H9 (cell line): ENCODE data around the gene SMIM34. TPM values are rescaled to one million over a fixed set of nuclear protein-coding genes. Genes with fewer than 3 reads are reported as not detected.
"Not testable (repeated sequence)": the region's sequence is repeated elsewhere in the genome, so short reads cannot be mapped to it uniquely, and the experiment has no call there.

Source experiments
- DNase-seq: peaks from one replicate; pipeline ENCODE4 v3.0.0-alpha.2; 2017
- H2AFZ ChIP-seq: one replicate; pipeline ENCODE4 v1.6.1; 2013; ENCODE audit warnings: mild to moderate bottlenecking, low read length, control low read depth, moderate library complexity
- H2AK5ac ChIP-seq: 2 replicates; pipeline ENCODE4 v1.6.1; 2013; ENCODE audit warnings: low read length, control low read depth, mixed read lengths; ENCODE audit not compliant: insufficient read length
- H2BK120ac ChIP-seq: one replicate; pipeline ENCODE4 v1.6.1; 2013; ENCODE audit warnings: low read depth, mild to moderate bottlenecking, low read length, control low read depth, inconsistent platforms; ENCODE audit not compliant: poor library complexity, severe bottlenecking
- H2BK12ac ChIP-seq: 2 replicates; pipeline ENCODE4 v1.6.1; 2013; ENCODE audit warnings: low read length, control low read depth, mixed read lengths, low read depth; ENCODE audit not compliant: insufficient read length
- H2BK15ac ChIP-seq: 2 replicates; pipeline ENCODE4 v1.6.1; 2013; ENCODE audit warnings: low read depth, low read length, control low read depth
- H2BK20ac ChIP-seq: one replicate; pipeline ENCODE4 v1.6.1; 2013; ENCODE audit warnings: low read depth, mild to moderate bottlenecking, low read length, control low read depth, inconsistent platforms; ENCODE audit not compliant: poor library complexity, severe bottlenecking
- H2BK5ac ChIP-seq: 2 replicates; pipeline ENCODE4 v1.6.1; 2013; ENCODE audit warnings: low read length, control low read depth, mixed read lengths; ENCODE audit not compliant: insufficient read length
- H3K14ac ChIP-seq: 2 replicates; pipeline ENCODE4 v1.6.1; 2013; ENCODE audit warnings: low read length, control low read depth; ENCODE audit not compliant: insufficient read depth
- H3K18ac ChIP-seq: 2 replicates; pipeline ENCODE4 v1.6.1; 2013; ENCODE audit warnings: low read depth, mild to moderate bottlenecking, mixed read lengths, low read length, control low read depth; ENCODE audit not compliant: insufficient read length
- H3K23ac ChIP-seq: 2 replicates; pipeline ENCODE4 v1.6.1; 2013; ENCODE audit warnings: low read length, control low read depth, mixed read lengths, low read depth; ENCODE audit not compliant: insufficient read length
- H3K23me2 ChIP-seq: 2 replicates; pipeline ENCODE4 v1.6.1; 2013; ENCODE audit warnings: low read depth, mild to moderate bottlenecking, mixed read lengths, low read length, control low read depth; ENCODE audit not compliant: insufficient read length, poor library complexity, severe bottlenecking
- H3K27ac ChIP-seq: 2 replicates; pipeline ENCODE4 v1.5.1; 2013; ENCODE audit warnings: low read length, control low read depth, mixed read lengths, low read depth; ENCODE audit not compliant: insufficient read length
- H3K27me3 ChIP-seq: 2 replicates; pipeline ENCODE4 v1.6.1; 2013; ENCODE audit warnings: low read length, control low read depth, inconsistent platforms; ENCODE audit not compliant: insufficient read depth
- H3K4ac ChIP-seq: 2 replicates; pipeline ENCODE4 v1.6.1; 2013; ENCODE audit warnings: low read depth, mild to moderate bottlenecking, control low read depth, inconsistent platforms, low read length, moderate library complexity
- H3K4me1 ChIP-seq: 2 replicates; pipeline ENCODE4 v1.6.1; 2013; ENCODE audit warnings: low read length, control low read depth, inconsistent platforms; ENCODE audit not compliant: insufficient read depth
- H3K4me2 ChIP-seq: 2 replicates; pipeline ENCODE4 v1.6.1; 2013; ENCODE audit warnings: low read length, control low read depth, mixed read lengths; ENCODE audit not compliant: insufficient read length, insufficient read depth
- H3K56ac ChIP-seq: 2 replicates; pipeline ENCODE4 v1.6.1; 2013; ENCODE audit warnings: low read depth, mild to moderate bottlenecking, mixed read lengths, low read length, control low read depth; ENCODE audit not compliant: insufficient read length
- H3K79me1 ChIP-seq: 2 replicates; pipeline ENCODE4 v1.6.1; 2013; ENCODE audit warnings: low read depth, mild to moderate bottlenecking, moderate library complexity, low read length, control low read depth, inconsistent platforms; ENCODE audit not compliant: insufficient read depth, poor library complexity, severe bottlenecking
- H3K79me2 ChIP-seq: 2 replicates; pipeline ENCODE4 v1.6.1; 2013; ENCODE audit warnings: low read length, control low read depth, inconsistent platforms; ENCODE audit not compliant: insufficient read depth
- H3K9ac ChIP-seq: 2 replicates; pipeline ENCODE4 v1.6.1; 2013; ENCODE audit warnings: low read length, control low read depth, mixed read lengths; ENCODE audit not compliant: insufficient read length; ENCODE audit errors: extremely low read depth
- H3K9me3 ChIP-seq: one replicate; pipeline ENCODE4 v1.6.1; 2013; ENCODE audit warnings: low read depth, low read length, inconsistent platforms; ENCODE audit not compliant: control insufficient read depth
- H3T11ph ChIP-seq: one replicate; pipeline ENCODE4 v1.6.1; 2013; ENCODE audit warnings: mild to moderate bottlenecking, low read length, control low read depth, inconsistent platforms
- H4K20me1 ChIP-seq: one replicate; pipeline ENCODE4 v1.6.1; 2013; ENCODE audit not compliant: control insufficient read depth, insufficient read length, insufficient read depth
- H4K5ac ChIP-seq: 2 replicates; pipeline ENCODE4 v1.6.1; 2013; ENCODE audit warnings: low read depth, mild to moderate bottlenecking, mixed read lengths, low read length, control low read depth; ENCODE audit not compliant: insufficient read length
- H4K8ac ChIP-seq: replicated peaks from 2 replicates; pipeline ENCODE4 v1.6.1; 2013; ENCODE audit warnings: low read length, control low read depth, mixed read lengths, low read depth; ENCODE audit not compliant: insufficient read length
- H4K91ac ChIP-seq: 2 replicates; pipeline ENCODE4 v1.6.1; 2013; ENCODE audit warnings: low read depth, mild to moderate bottlenecking, moderate library complexity, mixed read lengths, low read length, control low read depth; ENCODE audit not compliant: insufficient read length
- H3K27ac Mint-ChIP-seq, 3 experiments: 2 replicates in 2 of 3; 3 replicates in 1 of 3; pipeline ENCODE4 v1.8.0; 2020 to 2021; ENCODE audit warnings: mixed read lengths in 3 of 3, mild to moderate bottlenecking in 1 of 3, moderate library complexity in 1 of 3
- H3K27me3 Mint-ChIP-seq: 2 replicates; pipeline ENCODE4 v1.8.0; 2021; ENCODE audit warnings: low read depth, mild to moderate bottlenecking, moderate library complexity, mixed read lengths
- H3K36me3 Mint-ChIP-seq, 3 experiments: 2 replicates in 2 of 3; 3 replicates in 1 of 3; pipeline ENCODE4 v1.8.0; 2020 to 2021; ENCODE audit warnings: low read depth in 3 of 3, mixed read lengths in 3 of 3; ENCODE audit not compliant: insufficient read depth in 1 of 3
- H3K4me1 Mint-ChIP-seq, 2 experiments: 2 replicates each; pipeline ENCODE4 v1.8.0; 2020; ENCODE audit warnings: mixed read lengths in 2 of 2
- H3K4me3 Mint-ChIP-seq, 2 experiments: 2 replicates in 1 of 2; 3 replicates in 1 of 2; pipeline ENCODE4 v1.8.0; 2020 to 2021; ENCODE audit warnings: mild to moderate bottlenecking in 2 of 2, mixed read lengths in 2 of 2, moderate library complexity in 1 of 2
- H3K9me3 Mint-ChIP-seq, 2 experiments: 2 replicates in 1 of 2; 3 replicates in 1 of 2; pipeline ENCODE4 v1.8.0; 2020; ENCODE audit warnings: mild to moderate bottlenecking in 2 of 2, mixed read lengths in 2 of 2, moderate library complexity in 1 of 2
- WGBS: extraction: QIAGEN DNeasy Blood & Tissue Kit; methylation state at CpG from one replicate; pipeline ENCODE4 v1.1.7; 2013; ENCODE audit warnings: missing lambda C conversion rate, low lambda C conversion rate, mixed read lengths; ENCODE audit not compliant: insufficient read length; ENCODE audit errors: extremely low coverage; 5-methylcytosine and 5-hydroxymethylcytosine counted together
- total RNA-seq: library from RNA; stranded (reverse); gene quantifications from 2 replicates; pipeline ENCODE4 v1.2.1, GENCODE V29; 2021

Gene SMIM34
- total RNA-seq, 1 experiment from 2014 or later, result not detected

- H3K4ac ChIP-seq, H2BK12ac ChIP-seq, H3K36me3 Mint-ChIP-seq, H3K9me3 ChIP-seq, H2BK120ac ChIP-seq, H3K23ac ChIP-seq, H3K23me2 ChIP-seq, H2AFZ ChIP-seq, H4K20me1 ChIP-seq, H3K9ac ChIP-seq, H2AK5ac ChIP-seq, H2BK5ac ChIP-seq, H3K79me1 ChIP-seq, H3K27ac Mint-ChIP-seq, H4K5ac ChIP-seq, H3K27ac ChIP-seq, H3K56ac ChIP-seq, H3K27me3 ChIP-seq, H3K14ac ChIP-seq, H3K4me3 Mint-ChIP-seq, H4K8ac ChIP-seq, H3K9me3 Mint-ChIP-seq, H4K91ac ChIP-seq, DNase-seq, H2BK15ac ChIP-seq, H3K79me2 ChIP-seq, H3K18ac ChIP-seq, H2BK20ac ChIP-seq, H3K4me2 ChIP-seq, H3T11ph ChIP-seq, H3K27me3 Mint-ChIP-seq, H3K4me1 ChIP-seq: not testable (repeated sequence)
- peaks cover 10 to 11% of the 10 kb centered on the region in 2 experiments for H3K4me1 Mint-ChIP-seq
- no CpG with 5 or more reads among the region's 33 CpGs for WGBS
Observed at GRCh38 chr21:34375619-34375972, 48.2 kb downstream of the SMIM34 start.

DNA sequence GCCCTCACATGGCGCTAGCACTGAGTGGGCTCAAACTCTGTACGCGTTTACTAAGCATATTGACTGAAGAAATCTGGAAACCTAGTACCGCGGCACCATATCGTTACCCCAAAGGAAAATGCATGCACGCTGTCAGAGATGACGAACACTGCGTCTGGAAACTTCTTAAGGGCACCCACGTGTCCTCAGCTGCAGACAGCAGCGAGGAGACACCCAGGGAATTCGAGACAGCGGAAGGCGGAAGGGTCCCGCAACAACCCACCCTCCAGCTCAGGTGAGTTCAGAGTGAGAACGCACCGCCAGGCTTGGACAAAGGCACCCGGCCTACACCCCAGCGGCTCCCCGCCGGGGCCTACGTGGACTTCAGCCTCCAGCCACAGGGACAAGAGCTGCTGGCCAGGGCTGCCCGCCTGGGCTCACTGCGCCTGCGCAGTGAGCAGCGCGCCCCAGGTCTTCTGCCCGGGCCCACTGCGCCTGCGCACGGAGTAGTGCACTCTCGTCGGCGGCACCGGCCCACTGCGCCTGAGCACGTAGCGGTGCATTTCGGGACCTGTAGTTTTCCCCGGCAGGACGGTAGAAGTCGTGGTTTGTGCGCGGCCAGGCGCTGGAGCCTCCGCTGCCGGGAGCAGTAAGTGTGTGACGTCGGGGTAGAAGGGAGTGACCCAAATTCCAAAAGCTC is 48.7 kb downstream of the SMIM34 start, which contains the start of gene SMIM11:
SMIM11 (plus strand) TSS at position 568 of the 679 bp plus-strand sequence. CDS start 3,998 bp downstream, outside the sequence.
- not testable (repeated sequence) for H3K36me3 Mint-ChIP-seq, H3K23ac ChIP-seq, H3K4me1 ChIP-seq, H3K79me2 ChIP-seq, H2AFZ ChIP-seq, H3K9ac ChIP-seq, H3K4me3 Mint-ChIP-seq, H2BK120ac ChIP-seq, H2BK20ac ChIP-seq, H3K23me2 ChIP-seq, H3K9me3 ChIP-seq, H4K8ac ChIP-seq, H3K27me3 ChIP-seq, H4K20me1 ChIP-seq, H2BK15ac ChIP-seq, H3K9me3 Mint-ChIP-seq, H3K18ac ChIP-seq, H4K5ac ChIP-seq, H3T11ph ChIP-seq, H3K14ac ChIP-seq, H4K91ac ChIP-seq, H3K4ac ChIP-seq, H2AK5ac ChIP-seq, H3K27ac ChIP-seq, H2BK12ac ChIP-seq, H3K4me2 ChIP-seq, H3K79me1 ChIP-seq, DNase-seq, H3K27me3 Mint-ChIP-seq, H2BK5ac ChIP-seq, H3K27ac Mint-ChIP-seq, H3K56ac ChIP-seq
- no CpG with 5 or more reads among the region's 49 CpGs for WGBS
- H3K4me1 Mint-ChIP-seq, result peaks cover 10 to 11% of the 10 kb centered on the region in 2 experiments
